Astrocyte of the spinal cord (primary cell): ENCODE data around the gene CACNA1C.

Source experiments
- DNase-seq: peaks from one replicate; pipeline ENCODE4 v3.0.0; 2011; ENCODE audit warnings: low read depth, low spot score
- H3K4me3 ChIP-seq: 2 replicates; pipeline ENCODE4 v1.5.1; 2011; ENCODE audit warnings: low read depth, mild to moderate bottlenecking, low read length, moderate library complexity
- in situ Hi-C: cut with HindIII; loops from 2 replicates; pipeline ENCODE4 v1.10.0; 2017; ENCODE audit warnings: low sequenced_read_pairs
- TF ChIP-seq, protein P1 (sequence below): IDR thresholded peaks from 2 replicates; pipeline ENCODE4 v1.5.1; 2012; ENCODE audit warnings: low read depth, mild to moderate bottlenecking, low read length, inconsistent platforms

Gene CACNA1C

DNA sequence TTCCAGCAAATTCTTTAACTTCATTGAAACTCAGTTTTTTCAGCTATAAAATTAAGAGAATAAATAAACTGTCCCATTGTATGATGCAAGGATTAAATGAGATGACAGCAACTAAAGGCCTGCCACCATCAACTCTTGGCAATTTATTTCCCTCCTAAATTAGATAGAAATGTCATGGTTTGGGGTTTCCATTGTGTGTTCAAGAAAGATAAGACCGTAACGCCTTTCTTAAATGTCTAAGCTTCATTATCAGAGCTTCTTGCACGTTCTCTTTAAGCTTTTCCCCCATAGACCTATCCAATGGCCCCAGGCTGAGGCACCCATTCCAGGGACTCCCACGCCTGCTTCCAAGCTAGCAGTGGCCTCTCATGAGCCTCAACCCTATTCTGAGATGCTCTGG, 281.9 kb downstream of the CACNA1C start:
- TF ChIP-seq, protein P1, sequence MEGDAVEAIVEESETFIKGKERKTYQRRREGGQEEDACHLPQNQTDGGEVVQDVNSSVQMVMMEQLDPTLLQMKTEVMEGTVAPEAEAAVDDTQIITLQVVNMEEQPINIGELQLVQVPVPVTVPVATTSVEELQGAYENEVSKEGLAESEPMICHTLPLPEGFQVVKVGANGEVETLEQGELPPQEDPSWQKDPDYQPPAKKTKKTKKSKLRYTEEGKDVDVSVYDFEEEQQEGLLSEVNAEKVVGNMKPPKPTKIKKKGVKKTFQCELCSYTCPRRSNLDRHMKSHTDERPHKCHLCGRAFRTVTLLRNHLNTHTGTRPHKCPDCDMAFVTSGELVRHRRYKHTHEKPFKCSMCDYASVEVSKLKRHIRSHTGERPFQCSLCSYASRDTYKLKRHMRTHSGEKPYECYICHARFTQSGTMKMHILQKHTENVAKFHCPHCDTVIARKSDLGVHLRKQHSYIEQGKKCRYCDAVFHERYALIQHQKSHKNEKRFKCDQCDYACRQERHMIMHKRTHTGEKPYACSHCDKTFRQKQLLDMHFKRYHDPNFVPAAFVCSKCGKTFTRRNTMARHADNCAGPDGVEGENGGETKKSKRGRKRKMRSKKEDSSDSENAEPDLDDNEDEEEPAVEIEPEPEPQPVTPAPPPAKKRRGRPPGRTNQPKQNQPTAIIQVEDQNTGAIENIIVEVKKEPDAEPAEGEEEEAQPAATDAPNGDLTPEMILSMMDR = no peak
- in situ Hi-C loops = no loop called here
- DNase-seq = no peak
- no peak overlapping the region for H3K4me3 ChIP-seq

DNA sequence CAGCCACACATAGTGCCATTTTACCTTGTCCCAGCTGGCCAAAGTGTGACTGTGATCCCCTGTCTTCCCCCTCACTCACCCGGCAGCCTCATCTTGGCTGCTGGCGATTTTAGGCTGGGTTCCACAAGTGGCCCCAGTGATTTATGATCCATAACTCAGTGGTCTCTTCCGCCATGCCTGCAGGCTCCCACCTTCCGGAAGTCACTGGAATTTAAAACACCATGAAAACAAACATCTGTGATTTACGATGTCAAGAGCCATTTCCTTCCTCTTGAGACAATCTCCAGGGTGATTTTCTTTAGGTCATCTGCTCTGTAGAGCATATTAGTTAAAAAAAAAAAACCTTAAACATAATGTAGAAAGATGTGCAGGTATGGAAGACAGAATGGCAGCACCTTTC, 282.3 kb downstream of the CACNA1C start:
- DNase-seq = no peak
- TF ChIP-seq, protein P1 = no peak
- H3K4me3 ChIP-seq = no peak overlapping the region
- in situ Hi-C loops = no loop called here

- TF ChIP-seq, protein P1 = no peak
These were observed 282.7 kb downstream of the CACNA1C start for GRCh38 chr12:2335513-2335912.

GRCh38 chr12:2335916-2336315, 283.1 kb downstream of the CACNA1C start:
- no peak overlapping the region for H3K4me3 ChIP-seq
- DNase-seq = no peak
- TF ChIP-seq, protein P1 = no peak
- in situ Hi-C loops = no loop called here

More at GRCh38 chr12:2335513-2335912, 282.7 kb downstream of the CACNA1C start:
- no peak for DNase-seq
- in situ Hi-C loops = no loop called here
- H3K4me3 ChIP-seq = no peak overlapping the region

GRCh38 chr12:2336409-2336829, 283.6 kb downstream of the CACNA1C start:
- in situ Hi-C loops = no loop called here
- no peak overlapping the region for H3K4me3 ChIP-seq
- peak; percentile 93 for DNase-seq
- TF ChIP-seq, protein P1 = no peak

- H3K4me3 ChIP-seq = no peak overlapping the region
- in situ Hi-C loops = no loop called here
- no peak for DNase-seq
- TF ChIP-seq, protein P1 = no peak
These were observed 284.5 kb downstream of the CACNA1C start for GRCh38 chr12:2337031-2338010.
